ENCODE measurements around the gene FAM13C.

The FAM13C gene

DNA sequence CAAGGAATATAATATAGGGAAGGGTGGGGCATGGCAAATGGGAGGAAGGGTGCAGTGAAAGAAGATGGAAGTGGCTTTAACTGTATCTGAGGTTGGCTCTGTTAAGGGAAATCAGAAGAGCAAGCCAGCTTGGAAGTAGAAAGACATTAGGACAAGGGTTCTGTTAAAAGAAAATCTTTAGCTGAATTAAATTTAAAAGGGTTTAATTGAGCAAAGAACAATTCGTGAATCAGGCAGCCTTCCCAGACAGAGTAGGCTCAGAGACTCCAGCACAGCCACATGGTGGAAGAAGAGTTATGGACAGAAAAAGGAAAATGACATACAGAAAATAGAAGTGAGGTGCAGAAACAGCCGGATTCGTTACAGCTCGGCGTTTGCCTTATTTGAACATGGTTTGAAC lies 42.0 kb downstream of the FAM13C start:
- H3K4me3 ChIP-seq (ENCODE audit: low read depth, low read length): no peak overlapping the region
- no peak for DNase-seq (ENCODE audit: low read depth)
- TF ChIP-seq, protein P1, sequence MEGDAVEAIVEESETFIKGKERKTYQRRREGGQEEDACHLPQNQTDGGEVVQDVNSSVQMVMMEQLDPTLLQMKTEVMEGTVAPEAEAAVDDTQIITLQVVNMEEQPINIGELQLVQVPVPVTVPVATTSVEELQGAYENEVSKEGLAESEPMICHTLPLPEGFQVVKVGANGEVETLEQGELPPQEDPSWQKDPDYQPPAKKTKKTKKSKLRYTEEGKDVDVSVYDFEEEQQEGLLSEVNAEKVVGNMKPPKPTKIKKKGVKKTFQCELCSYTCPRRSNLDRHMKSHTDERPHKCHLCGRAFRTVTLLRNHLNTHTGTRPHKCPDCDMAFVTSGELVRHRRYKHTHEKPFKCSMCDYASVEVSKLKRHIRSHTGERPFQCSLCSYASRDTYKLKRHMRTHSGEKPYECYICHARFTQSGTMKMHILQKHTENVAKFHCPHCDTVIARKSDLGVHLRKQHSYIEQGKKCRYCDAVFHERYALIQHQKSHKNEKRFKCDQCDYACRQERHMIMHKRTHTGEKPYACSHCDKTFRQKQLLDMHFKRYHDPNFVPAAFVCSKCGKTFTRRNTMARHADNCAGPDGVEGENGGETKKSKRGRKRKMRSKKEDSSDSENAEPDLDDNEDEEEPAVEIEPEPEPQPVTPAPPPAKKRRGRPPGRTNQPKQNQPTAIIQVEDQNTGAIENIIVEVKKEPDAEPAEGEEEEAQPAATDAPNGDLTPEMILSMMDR (IDR thresholded peaks at IDR 0.05; ENCODE audit: low read depth, low read length): no peak
- TF ChIP-seq, protein P2, sequence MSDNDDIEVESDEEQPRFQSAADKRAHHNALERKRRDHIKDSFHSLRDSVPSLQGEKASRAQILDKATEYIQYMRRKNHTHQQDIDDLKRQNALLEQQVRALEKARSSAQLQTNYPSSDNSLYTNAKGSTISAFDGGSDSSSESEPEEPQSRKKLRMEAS (IDR thresholded peaks at IDR 0.05; ENCODE audit: low read depth, low read length): no peak
- TF ChIP-seq MYC (IDR thresholded peaks at IDR 0.05; ENCODE audit: low read depth, low read length) (no peak), POLR2A (IDR thresholded peaks at IDR 0.05; ENCODE audit: extremely low read depth, insufficient read length) (no peak)

- TF ChIP-seq, protein P1 (IDR thresholded peaks at IDR 0.05; ENCODE audit: low read depth, low read length): no peak
- TF ChIP-seq MYC (IDR thresholded peaks at IDR 0.05; ENCODE audit: low read depth, low read length) (no peak), POLR2A (IDR thresholded peaks at IDR 0.05; ENCODE audit: extremely low read depth, insufficient read length) (no peak)
- TF ChIP-seq, protein P2 (IDR thresholded peaks at IDR 0.05; ENCODE audit: low read depth, low read length): no peak
- H3K4me3 ChIP-seq (ENCODE audit: low read depth, low read length): no peak overlapping the region
- DNase-seq (ENCODE audit: low read depth): no peak
Observed at GRCh38 chr10:59319854-59320253, 42.5 kb downstream of the FAM13C start.

DNA sequence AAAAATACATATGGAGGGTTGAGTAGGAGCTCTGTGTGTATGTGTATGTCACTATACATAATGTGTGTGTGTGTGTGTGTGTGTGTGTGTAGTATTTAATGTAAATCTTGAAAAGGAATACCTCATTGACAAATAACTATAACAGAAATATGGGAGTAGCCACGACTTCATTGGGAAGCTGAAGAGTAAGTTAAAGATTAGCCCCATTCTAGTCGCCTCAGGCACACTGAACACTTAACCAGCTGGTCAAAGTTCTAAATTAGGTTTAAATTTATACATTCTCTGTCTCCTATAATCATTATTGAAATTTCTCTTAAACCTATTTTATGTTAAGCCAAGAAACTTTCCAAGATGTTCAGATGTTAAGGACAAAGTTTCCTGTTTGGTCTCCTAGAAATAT lies 45.3 kb downstream of the FAM13C start:
- no peak overlapping the region for H3K4me3 ChIP-seq (ENCODE audit: low read depth, low read length)
- TF ChIP-seq, protein P2 (IDR thresholded peaks at IDR 0.05; ENCODE audit: low read depth, low read length): no peak
- TF ChIP-seq, protein P1 (IDR thresholded peaks at IDR 0.05; ENCODE audit: low read depth, low read length): no peak
- TF ChIP-seq MYC (IDR thresholded peaks at IDR 0.05; ENCODE audit: low read depth, low read length) (no peak), POLR2A (IDR thresholded peaks at IDR 0.05; ENCODE audit: extremely low read depth, insufficient read length) (no peak)
- DNase-seq (ENCODE audit: low read depth): no peak

GRCh38 chr10:59315465-59315864 lies 46.9 kb downstream of the FAM13C start:
- H3K4me3 ChIP-seq (ENCODE audit: low read depth, low read length): no peak overlapping the region
- TF ChIP-seq, protein P1 (IDR thresholded peaks at IDR 0.05; ENCODE audit: low read depth, low read length): no peak
- no peak for DNase-seq (ENCODE audit: low read depth)

- TF ChIP-seq, protein P1 (IDR thresholded peaks at IDR 0.05; ENCODE audit: low read depth, low read length): no peak
- TF ChIP-seq, protein P2 (IDR thresholded peaks at IDR 0.05; ENCODE audit: low read depth, low read length): no peak
- TF ChIP-seq POLR2A (IDR thresholded peaks at IDR 0.05; ENCODE audit: extremely low read depth, insufficient read length) (no peak), MYC (IDR thresholded peaks at IDR 0.05; ENCODE audit: low read depth, low read length) (no peak)
- no peak for DNase-seq (ENCODE audit: low read depth)
- H3K4me3 ChIP-seq (ENCODE audit: low read depth, low read length): no peak overlapping the region
Observed at GRCh38 chr10:59314268-59314667, 48.1 kb downstream of the FAM13C start.

DNA sequence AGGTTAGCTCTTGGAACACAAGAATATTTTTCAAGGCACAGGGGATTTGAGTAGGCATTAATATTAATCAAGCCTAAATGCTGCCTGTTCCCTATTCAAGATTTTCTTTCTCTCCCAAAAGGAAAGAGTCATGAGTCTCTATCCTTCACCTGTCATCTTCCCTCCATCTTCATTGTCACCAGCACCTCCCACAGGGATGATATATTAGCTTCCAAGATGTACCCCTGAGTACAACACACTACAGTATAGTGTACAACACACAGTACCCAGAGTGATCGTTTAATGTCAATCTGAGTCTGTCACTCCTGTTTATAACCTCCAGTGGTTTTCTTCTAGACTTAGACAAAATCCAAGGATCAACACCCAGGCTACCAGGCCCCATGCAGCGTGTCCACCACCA lies 50.1 kb downstream of the FAM13C start:
- DNase-seq (ENCODE audit: low read depth): no peak
- TF ChIP-seq POLR2A (IDR thresholded peaks at IDR 0.05; ENCODE audit: extremely low read depth, insufficient read length): no peak
- TF ChIP-seq, protein P1 (IDR thresholded peaks at IDR 0.05; ENCODE audit: low read depth, low read length): no peak
- no peak for TF ChIP-seq MYC (IDR thresholded peaks at IDR 0.05; ENCODE audit: low read depth, low read length)
- no peak overlapping the region for H3K4me3 ChIP-seq (ENCODE audit: low read depth, low read length)

All from NB4 (cell line).